OCI-LY3 (cell line): ENCODE measurements around the gene DDB1.

Experiments
- CTCF ChIP-seq: fragments of 200-600, 300-600 bp; sonication (generic); IDR thresholded peaks from 2 replicates; pipeline ENCODE4 v1.5.1; 2014; ENCODE audit warnings: antibody characterized with exemption, low read length, low read depth
- EZH2phosphoT487 ChIP-seq: fragments of 200-600 bp; shearing (Covaris generic); IDR thresholded peaks from 2 replicates; pipeline ENCODE4 v1.6.1; 2018; ENCODE audit warnings: antibody characterized with exemption, mixed run types, low read depth

- TF ChIP-seq CTCF (no peak), EZH2phosphoT487 (no peak)
These were observed 23.8 kb upstream of the DDB1 start for GRCh38 chr11:61356706-61357105.
